Measurements from ENCODE around the gene PRKG1. TPM values are rescaled to one million over a fixed set of nuclear protein-coding genes. Genes with fewer than 3 reads are reported as not detected.
A peak's percentile ranks its signal among the peaks of the same experiment; 100 is the strongest.

The PRKG1 gene
- total and polyA plus RNA-seq, 2 experiments from 2014 or later = 10.7 to 21.8 TPM

DNA sequence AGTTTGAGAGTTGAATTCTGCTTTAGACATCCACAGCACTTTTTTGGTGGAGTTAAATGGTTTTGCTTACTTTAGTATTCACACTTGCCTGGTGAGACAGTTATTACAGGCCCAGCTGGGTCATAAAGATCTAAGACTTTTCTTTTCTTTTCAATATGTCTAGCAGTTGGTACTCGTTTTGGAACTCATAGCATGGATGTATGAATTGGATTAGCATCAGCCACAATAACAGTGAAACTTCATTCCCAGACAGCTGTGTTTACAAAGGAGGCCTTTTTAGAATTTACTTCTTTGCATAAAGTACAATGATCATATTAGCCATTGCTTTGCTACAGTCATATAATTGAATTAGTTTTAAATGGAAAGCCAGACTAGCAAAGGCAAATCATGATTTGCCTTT, 1071.3 kb downstream of the PRKG1 start:
- Histone ChIP-seq H3K36me3 (ENCODE audit: low read depth) (no peaks in the 10 kb centered on the region), H3K4me1 (ENCODE audit: insufficient read depth) (peaks cover 10% of the 10 kb centered on the region), H4K20me1 (ENCODE audit: insufficient read depth) (no peaks in the 10 kb centered on the region), H3K27ac (no peak overlapping the region), H3K9me2 (ENCODE audit: insufficient read depth) (no peaks in the 10 kb centered on the region), H3K27me3 (replicated peaks; ENCODE audit: insufficient read depth) (no peaks in the 10 kb centered on the region), H3K4me2 (ENCODE audit: unreplicated experiment) (no peak overlapping the region), H3K4me3 (no peak overlapping the region), H3K79me2 (ENCODE audit: insufficient read depth) (no peaks in the 10 kb centered on the region), H2AFZ (no peak overlapping the region), H3K9ac (no peak overlapping the region), H3F3A (ENCODE audit: insufficient read depth) (0 out of 2 replicates have a peak, but pooled peaks cover 3% of the 10 kb centered on the region), H3K9me3 (ENCODE audit: low read depth) (no peaks in the 10 kb centered on the region)
- 48 to 52% methylated on average over 1 of the region's 1 CpG for WGBS, 2 experiments (ENCODE audit: low coverage in 1 of 2, low lambda C conversion rate in 2 of 2, missing lambda C conversion rate in 2 of 2)
- TF ChIP-seq EZH2phosphoT487 (IDR thresholded peaks at IDR 0.05; ENCODE audit: insufficient read depth, low read depth) (no peak), EZH2 (IDR thresholded peaks at IDR 0.05; ENCODE audit: insufficient read depth, poor library complexity, severe bottlenecking) (no peak)
- in situ Hi-C loops (cut with MboI) = no loop called here
- no peak for DNase-seq

- H3K27ac ChIP-seq = no peak overlapping the region
- no peak overlapping the region for H3K4me2 ChIP-seq (ENCODE audit: unreplicated experiment)
- 0 out of 2 replicates have a peak, but pooled peaks cover 3% of the 10 kb centered on the region for H3F3A ChIP-seq (ENCODE audit: insufficient read depth)
- H3K9ac ChIP-seq = no peak overlapping the region
- WGBS, 2 experiments (ENCODE audit: low coverage in 1 of 2, low lambda C conversion rate in 2 of 2, missing lambda C conversion rate in 2 of 2) = 26 to 28% methylated on average over 2 of the region's 2 CpGs
- H3K27me3 ChIP-seq (replicated peaks; ENCODE audit: insufficient read depth) = no peaks in the 10 kb centered on the region
- peak; percentile 76 for DNase-seq
- H3K36me3 ChIP-seq (ENCODE audit: low read depth) = no peaks in the 10 kb centered on the region
- no peaks in the 10 kb centered on the region for H3K9me3 ChIP-seq (ENCODE audit: low read depth)
- TF ChIP-seq EZH2 (IDR thresholded peaks at IDR 0.05; ENCODE audit: insufficient read depth, poor library complexity, severe bottlenecking) = no peak
- TF ChIP-seq EZH2phosphoT487 (IDR thresholded peaks at IDR 0.05; ENCODE audit: insufficient read depth, low read depth) = no peak
- in situ Hi-C loops (cut with MboI) = no loop called here
- no peaks in the 10 kb centered on the region for H3K9me2 ChIP-seq (ENCODE audit: insufficient read depth)
- H3K79me2 ChIP-seq (ENCODE audit: insufficient read depth) = no peaks in the 10 kb centered on the region
- no peak overlapping the region for H2AFZ ChIP-seq
- no peak overlapping the region for H3K4me3 ChIP-seq
- H3K4me1 ChIP-seq (ENCODE audit: insufficient read depth) = peaks cover 10% of the 10 kb centered on the region
- no peaks in the 10 kb centered on the region for H4K20me1 ChIP-seq (ENCODE audit: insufficient read depth)
Measured at GRCh38 chr10:52146766-52147165, 1072.5 kb downstream of the PRKG1 start.

- Histone ChIP-seq H3K4me2 (ENCODE audit: unreplicated experiment) (no peak overlapping the region), H3K79me2 (ENCODE audit: insufficient read depth) (no peaks in the 10 kb centered on the region), H3K36me3 (ENCODE audit: low read depth) (no peaks in the 10 kb centered on the region; the same call in 1 of the 2 replicates), H3K27ac (no peak overlapping the region), H3K4me1 (ENCODE audit: insufficient read depth) (no peaks in the 10 kb centered on the region), H3K4me3 (no peak overlapping the region), H3K9ac (no peak overlapping the region), H3F3A (ENCODE audit: insufficient read depth) (no peaks in the 10 kb centered on the region), H2AFZ (no peak overlapping the region), H4K20me1 (ENCODE audit: insufficient read depth) (no peaks in the 10 kb centered on the region), H3K9me3 (ENCODE audit: low read depth) (no peaks in the 10 kb centered on the region), H3K9me2 (ENCODE audit: insufficient read depth) (no peaks in the 10 kb centered on the region), H3K27me3 (replicated peaks; ENCODE audit: insufficient read depth) (no peaks in the 10 kb centered on the region)
- in situ Hi-C loops (cut with MboI) = no loop called here
- TF ChIP-seq EZH2 (IDR thresholded peaks at IDR 0.05; ENCODE audit: insufficient read depth, poor library complexity, severe bottlenecking) (no peak), EZH2phosphoT487 (IDR thresholded peaks at IDR 0.05; ENCODE audit: insufficient read depth, low read depth) (no peak)
- DNase-seq = no peak
- 79 to 81% methylated on average over 3 to 4 of the region's 4 CpGs for WGBS, 2 experiments (ENCODE audit: low coverage in 1 of 2, low lambda C conversion rate in 2 of 2, missing lambda C conversion rate in 2 of 2)
Measured at GRCh38 chr10:52170776-52171175, 1096.5 kb downstream of the PRKG1 start.

DNA sequence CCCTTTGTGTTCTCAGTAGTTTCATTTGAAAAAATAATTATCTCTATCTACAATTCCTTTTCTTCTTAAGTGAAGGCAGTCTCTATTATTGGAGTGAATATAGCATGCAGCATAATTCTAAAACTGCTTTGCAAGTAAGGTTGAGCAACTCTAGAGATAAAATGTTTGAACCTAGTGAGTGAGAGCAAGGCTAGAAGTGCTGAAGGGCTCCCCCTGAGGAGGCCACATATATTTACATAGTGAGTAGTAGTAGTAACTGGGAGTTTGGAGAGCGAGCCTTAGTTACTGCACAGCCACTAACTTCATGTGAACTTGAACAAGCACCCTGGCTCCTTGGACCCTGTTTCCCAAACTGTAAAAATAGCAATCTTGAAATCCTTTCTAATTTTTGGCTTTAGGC, 1098.3 kb downstream of the PRKG1 start:
- TF ChIP-seq EZH2 (IDR thresholded peaks at IDR 0.05; ENCODE audit: insufficient read depth, poor library complexity, severe bottlenecking) = no peak
- no peak for TF ChIP-seq EZH2phosphoT487 (IDR thresholded peaks at IDR 0.05; ENCODE audit: insufficient read depth, low read depth)
- no peaks in the 10 kb centered on the region for H3F3A ChIP-seq (ENCODE audit: insufficient read depth)
- in situ Hi-C loops (cut with MboI) = no loop called here
- H3K9me3 ChIP-seq (ENCODE audit: low read depth) = no peaks in the 10 kb centered on the region
- no peak overlapping the region for H3K27ac ChIP-seq
- no peak overlapping the region for H2AFZ ChIP-seq
- H3K4me2 ChIP-seq (ENCODE audit: unreplicated experiment) = no peak overlapping the region
- H3K4me3 ChIP-seq = no peak overlapping the region
- H3K4me1 ChIP-seq (ENCODE audit: insufficient read depth) = no peaks in the 10 kb centered on the region
- H3K9ac ChIP-seq = no peak overlapping the region
- no peaks in the 10 kb centered on the region for H4K20me1 ChIP-seq (ENCODE audit: insufficient read depth)
- DNase-seq = peak; percentile 5
- WGBS, 2 experiments (ENCODE audit: low coverage in 1 of 2, low lambda C conversion rate in 2 of 2, missing lambda C conversion rate in 2 of 2) = 85 to 91% methylated on average over 1 of the region's 1 CpG
- H3K79me2 ChIP-seq (ENCODE audit: insufficient read depth) = no peaks in the 10 kb centered on the region
- H3K27me3 ChIP-seq (replicated peaks; ENCODE audit: insufficient read depth) = no peaks in the 10 kb centered on the region
- no peaks in the 10 kb centered on the region; the same call in 1 of the 2 replicates for H3K36me3 ChIP-seq (ENCODE audit: low read depth)
- no peaks in the 10 kb centered on the region for H3K9me2 ChIP-seq (ENCODE audit: insufficient read depth)

GRCh38 chr10:52185256-52185655, 1111.0 kb downstream of the PRKG1 start:
- H3K9me2 ChIP-seq (ENCODE audit: insufficient read depth) = no peaks in the 10 kb centered on the region
- no peaks in the 10 kb centered on the region for H3K79me2 ChIP-seq (ENCODE audit: insufficient read depth)
- H3K36me3 ChIP-seq (ENCODE audit: low read depth) = no peaks in the 10 kb centered on the region
- H3F3A ChIP-seq (ENCODE audit: insufficient read depth) = no peaks in the 10 kb centered on the region
- no peak overlapping the region for H3K27ac ChIP-seq
- no peak overlapping the region for H3K4me3 ChIP-seq
- H4K20me1 ChIP-seq (ENCODE audit: insufficient read depth) = no peaks in the 10 kb centered on the region
- no peaks in the 10 kb centered on the region for H3K9me3 ChIP-seq (ENCODE audit: low read depth)
- no peak overlapping the region for H2AFZ ChIP-seq
- DNase-seq = no peak
- no peak overlapping the region for H3K4me2 ChIP-seq (ENCODE audit: unreplicated experiment)
- no peak overlapping the region for H3K9ac ChIP-seq
- TF ChIP-seq EZH2phosphoT487 (IDR thresholded peaks at IDR 0.05; ENCODE audit: insufficient read depth, low read depth) (no peak), EZH2 (IDR thresholded peaks at IDR 0.05; ENCODE audit: insufficient read depth, poor library complexity, severe bottlenecking) (no peak)
- peaks cover 6% of the 10 kb centered on the region for H3K4me1 ChIP-seq (ENCODE audit: insufficient read depth)
- no peaks in the 10 kb centered on the region for H3K27me3 ChIP-seq (replicated peaks; ENCODE audit: insufficient read depth)
- in situ Hi-C loops (cut with MboI) = no loop called here

Measured in GM23248 (cell line).